GM23338 (cell line): ENCODE measurements around the gene ANAPC7. TPM values are rescaled to one million over a fixed set of nuclear protein-coding genes. Genes with fewer than 3 reads are reported as not detected.

Experiments
- ATAC-seq: fragments of 200-7000 bp; cut with Tn5 transposase; 3 replicates; pipeline ENCODE4 v1.9.1; 2020
- DNase-seq: peaks from one replicate; pipeline ENCODE4 v3.0.0-alpha.2; 2015; ENCODE audit warnings: low spot score
- H2AFZ ChIP-seq: fragments of 200-600 bp; sonication (generic); 2 replicates; pipeline ENCODE4 v1.8.0; 2016; ENCODE audit warnings: antibody characterized with exemption, mild to moderate bottlenecking, moderate library complexity
- H3F3A ChIP-seq: fragments of 200-600 bp; sonication (generic); replicated peaks from 2 replicates; pipeline ENCODE4 v1.8.0; 2017; ENCODE audit warnings: antibody characterized with exemption, mixed run types, low read depth
- H3K27ac ChIP-seq: fragments of 200-600 bp; sonication (generic); 2 replicates; pipeline ENCODE4 v1.6.1; 2016; ENCODE audit warnings: low read depth
- H3K27me3 ChIP-seq: fragments of 200-600 bp; sonication (generic); 2 replicates; pipeline ENCODE4 v1.8.0; 2016; ENCODE audit warnings: mild to moderate bottlenecking, mixed run types, moderate library complexity; ENCODE audit not compliant: insufficient read depth
- H3K36me3 ChIP-seq: fragments of 200-600 bp; sonication (generic); 2 replicates; pipeline ENCODE4 v1.8.0; 2016; ENCODE audit warnings: mild to moderate bottlenecking; ENCODE audit not compliant: insufficient read depth
- H3K4me1 ChIP-seq: fragments of 200-600 bp; sonication (generic); 2 replicates; pipeline ENCODE4 v1.8.0; 2016; ENCODE audit warnings: mild to moderate bottlenecking, moderate library complexity; ENCODE audit not compliant: insufficient read depth
- H3K4me2 ChIP-seq: fragments of 200-600 bp; sonication (generic); 2 replicates; pipeline ENCODE4 v1.7.1; 2017; ENCODE audit warnings: mixed run types
- H3K4me3 ChIP-seq: fragments of 200-600 bp; sonication (generic); 2 replicates; pipeline ENCODE4 v1.6.1; 2016; ENCODE audit warnings: mixed run types
- H3K79me2 ChIP-seq: fragments of 200-600 bp; sonication (generic); replicated peaks from 2 replicates; pipeline ENCODE4 v1.8.0; 2017; ENCODE audit warnings: mild to moderate bottlenecking; ENCODE audit not compliant: insufficient read depth
- H3K9me2 ChIP-seq: fragments of 200-600 bp; sonication (generic); 2 replicates; pipeline ENCODE4 v1.8.0; 2017; ENCODE audit not compliant: insufficient read depth
- H4K20me1 ChIP-seq: fragments of 200-600 bp; sonication (generic); replicated peaks from 2 replicates; pipeline ENCODE4 v1.8.0; 2017; ENCODE audit warnings: mild to moderate bottlenecking; ENCODE audit not compliant: insufficient read depth
- H3K27ac Mint-ChIP-seq: 2 replicates; pipeline ENCODE4 v1.8.0; 2020; ENCODE audit warnings: inconsistent platforms, mild to moderate bottlenecking, moderate library complexity, mixed read lengths
- H3K27me3 Mint-ChIP-seq: 3 replicates; pipeline ENCODE4 v1.8.0; 2022; ENCODE audit warnings: low read depth, mild to moderate bottlenecking, moderate library complexity, mixed read lengths, inconsistent platforms; ENCODE audit not compliant: insufficient read depth, poor library complexity
- H3K36me3 Mint-ChIP-seq: 3 replicates; pipeline ENCODE4 v1.8.0; 2021; ENCODE audit warnings: low read depth, mild to moderate bottlenecking, inconsistent platforms, moderate library complexity, mixed read lengths
- H3K4me1 Mint-ChIP-seq: 3 replicates; pipeline ENCODE4 v1.8.0; 2020; ENCODE audit warnings: mild to moderate bottlenecking, inconsistent platforms, mixed read lengths
- H3K4me3 Mint-ChIP-seq: 3 replicates; pipeline ENCODE4 v1.8.0; 2021; ENCODE audit warnings: moderate library complexity, mild to moderate bottlenecking, inconsistent platforms, mixed read lengths
- H3K9me3 Mint-ChIP-seq: 3 replicates; pipeline ENCODE4 v1.8.0; 2020; ENCODE audit warnings: moderate library complexity, mild to moderate bottlenecking, inconsistent platforms, mixed read lengths
- ETS1 ChIP-seq: IDR thresholded peaks from 2 replicates; pipeline ENCODE4 v1.6.1; 2016; ENCODE audit warnings: antibody characterized with exemption
- EZH2 ChIP-seq: fragments of 200-600 bp; sonication (generic); IDR thresholded peaks from one replicate; pipeline ENCODE4 v1.8.0; 2017; ENCODE audit warnings: antibody characterized with exemption, mild to moderate bottlenecking, low read depth; ENCODE audit not compliant: unreplicated experiment
- EZH2phosphoT487 ChIP-seq: fragments of 200-600 bp; sonication (generic); IDR thresholded peaks from one replicate; pipeline ENCODE4 v1.8.1; 2018; ENCODE audit warnings: antibody characterized with exemption; ENCODE audit not compliant: unreplicated experiment
- NANOG ChIP-seq: IDR thresholded peaks from 2 replicates; pipeline ENCODE4 v1.6.1; 2016; ENCODE audit warnings: antibody characterized with exemption, borderline replicate concordance
- POLR2AphosphoS5 ChIP-seq: IDR thresholded peaks from 2 replicates; pipeline ENCODE4 v1.6.1; 2016; ENCODE audit warnings: antibody characterized with exemption, low read depth
- REST ChIP-seq: IDR thresholded peaks from one replicate; pipeline ENCODE4 v1.6.1; 2018; ENCODE audit warnings: antibody characterized with exemption; ENCODE audit not compliant: unreplicated experiment
- ZNF114 ChIP-seq: fragments of 250-450 bp; sonication (Bioruptor Pico); IDR thresholded peaks from 2 replicates; pipeline ENCODE4 v1.5.0; 2020; ENCODE audit warnings: mild to moderate bottlenecking, moderate library complexity
- ZNF331 ChIP-seq: fragments of 250-450 bp; sonication (Bioruptor Pico); IDR thresholded peaks from 2 replicates; pipeline ENCODE4 v1.5.0; 2020; ENCODE audit warnings: low read depth, mild to moderate bottlenecking, moderate library complexity
- ZNF462 ChIP-seq: fragments of 250-450 bp; sonication (Bioruptor Pico); IDR thresholded peaks from 2 replicates; pipeline ENCODE4 v1.5.0; 2020; ENCODE audit warnings: mild to moderate bottlenecking, moderate library complexity
- polyA plus RNA-seq: library from polyadenylated mRNA; unstranded; fragments of >200 nt; fragmentation: Nextera tagmentation; extraction: Ambion mirVana; gene quantifications from 2 replicates; pipeline ENCODE4 v1.2.1, GENCODE V29; 2016
- total RNA-seq: library from RNA; depleted of rRNA; stranded (reverse); fragments of >200 nt; shearing (Covaris generic); gene quantifications from 2 replicates; pipeline ENCODE4 v1.2.3, GENCODE V29; 2014

The ANAPC7 gene
- total and polyA plus RNA-seq, 2 experiments from 2014 or later = 71.0 to 99.3 TPM

GRCh38 chr12:110354172-110354780, 49.2 kb downstream of the ANAPC7 start (continued):
- TF ChIP-seq ETS1 (no peak), EZH2phosphoT487 (no peak), ZNF462 (no peak)

GRCh38 chr12:110353211-110353965, 50.1 kb downstream of the ANAPC7 start:
- no peak overlapping the region for H3K4me2 ChIP-seq
- ATAC-seq (no peak), DNase-seq (no peak)
- Mint-ChIP-seq H3K4me3 (no peak overlapping the region), H3K4me1 (no peaks in the 10 kb centered on the region), H3K9me3 (no peaks in the 10 kb centered on the region), H3K27me3 (peaks cover 17% of the 10 kb centered on the region), H3K27ac (no peak overlapping the region; the same call in 1 of the 2 replicates), H3K36me3 (peaks cover 23% of the 10 kb centered on the region)
- no peak overlapping the region for H3K4me3 ChIP-seq
- no peak overlapping the region for H2AFZ ChIP-seq
- H3F3A ChIP-seq = peaks cover 27% of the 10 kb centered on the region
- H3K27ac ChIP-seq = 0 out of 2 replicates have a peak overlapping the region, but pooled peaks have one; percentile 12
- H3K9me2 ChIP-seq = no peaks in the 10 kb centered on the region
- no peaks in the 10 kb centered on the region; the same call in 1 of the 2 replicates for H3K4me1 ChIP-seq
- no peaks in the 10 kb centered on the region for H3K27me3 ChIP-seq
- no peaks in the 10 kb centered on the region for H3K79me2 ChIP-seq
- peaks cover 12% of the 10 kb centered on the region; the same call in 1 of the 2 replicates for H4K20me1 ChIP-seq
- H3K36me3 ChIP-seq = no peaks in the 10 kb centered on the region; the same call in 1 of the 2 replicates
- no peak for TF ChIP-seq NANOG
- no peak for TF ChIP-seq POLR2AphosphoS5
- no peak for TF ChIP-seq EZH2phosphoT487
- TF ChIP-seq EZH2 = no peak
- TF ChIP-seq REST = no peak
- TF ChIP-seq ZNF114 (CRISPR knock-in tag) = no peak
- TF ChIP-seq ZNF331 (CRISPR knock-in tag) = no peak
- no peak for TF ChIP-seq ETS1
